HCT116 (cell line): ENCODE measurements around the gene FARP1. TPM values are rescaled to one million over a fixed set of nuclear protein-coding genes. Genes with fewer than 3 reads are reported as not detected.

Experiments
- ATAC-seq: fragments of 200-7000 bp; cut with Tn5 transposase; 2 replicates; pipeline ENCODE4 v1.9.1; 2020; ENCODE audit warnings: mild to moderate bottlenecking, moderate library complexity
- BruUV-seq: library from RNA; stranded (reverse); fragments of 400-500 nt; replicated peaks from 2 replicates; lab custom pipeline; 2021; lab: Mats Ljungman, UMichigan
- CTCF ChIA-PET: fragments of 300-600 bp; sonication (Branson Sonifier 250); formaldehyde crosslinking; loops from one replicate; lab custom pipeline; 2021; ENCODE audit warnings: antibody characterized with exemption; lab: Charles Lee
- POLR2A ChIA-PET: fragments of 300-600, 350-600 bp; sonication (Branson Sonifier 250); formaldehyde crosslinking; loops from one replicate; lab custom pipeline; 2021; ENCODE audit warnings: antibody characterized with exemption; lab: Charles Lee
- RAD21 ChIA-PET, 2 experiments: fragments of 300-600 bp; sonication (Branson Sonifier 250); formaldehyde crosslinking; loops; one replicate each; lab custom pipeline; 2023; ENCODE audit warnings: low total read pairs in 2 of 2; ENCODE audit not compliant: uncharacterized antibody in 2 of 2, unreplicated experiment in 2 of 2, low non-redundant PET in 1 of 2; lab: Charles Lee
- DNase-seq: peaks from one replicate; pipeline ENCODE4 v3.0.0-alpha.2; 2010; ENCODE audit warnings: low read depth, low spot score
- H2AFZ ChIP-seq: fragments of 200-600 bp; shearing (Covaris generic), sonication (generic); 2 replicates; pipeline ENCODE4 v1.6.1; 2017; ENCODE audit warnings: low read depth, mixed run types, mixed read lengths, antibody characterized with exemption, low read length; ENCODE audit not compliant: poor library complexity, severe bottlenecking
- H3K27ac ChIP-seq: 2 replicates; pipeline ENCODE4 v1.5.1; 2012; ENCODE audit warnings: low read depth, low read length
- H3K27me3 ChIP-seq: fragments of 200-600 bp; sonication (generic); 2 replicates; pipeline ENCODE4 v1.6.1; 2016; ENCODE audit warnings: mixed run types, low read length, mixed read lengths; ENCODE audit not compliant: insufficient read depth
- H3K36me3 ChIP-seq, 2 experiments: fragments of 200-500 bp in 1 of 2; fragments of 200-600 bp in 1 of 2; sonication (Bioruptor generic) in 1 of 2; sonication (generic) in 1 of 2; 2 replicates each; pipeline versions ENCODE4 v1.5.1 to v1.6.1; 2014 to 2016; ENCODE audit warnings: low read length in 2 of 2, inconsistent platforms in 1 of 2, mixed read lengths in 1 of 2, mixed run types in 1 of 2; ENCODE audit not compliant: insufficient read depth in 2 of 2, control insufficient read depth in 1 of 2
- H3K4me1 ChIP-seq, 2 experiments: fragments of 200-600 bp in 1 of 2; sonication (generic) in 1 of 2; 2 replicates each; pipeline versions ENCODE4 v1.5.1 to v1.6.1; 2012 to 2017; ENCODE audit warnings: low read length in 2 of 2, inconsistent platforms in 1 of 2, mild to moderate bottlenecking in 1 of 2, mixed read lengths in 1 of 2, mixed run types in 1 of 2, moderate library complexity in 1 of 2; ENCODE audit not compliant: insufficient read depth in 2 of 2, control insufficient read depth in 1 of 2
- H3K4me2 ChIP-seq: fragments of 200-600 bp; sonication (generic); 2 replicates; pipeline ENCODE4 v1.6.1; 2017; ENCODE audit warnings: mixed run types, low read length, mixed read lengths
- H3K4me3 ChIP-seq, 2 experiments: fragments of 200-600 bp in 1 of 2; sonication (generic) in 1 of 2; replicated peaks in 1 of 2; 2 replicates each; pipeline ENCODE4 v1.5.1; 2011 to 2016; ENCODE audit warnings: low read length in 2 of 2, control low read depth in 1 of 2, low read depth in 1 of 2, mild to moderate bottlenecking in 1 of 2, mixed read lengths in 1 of 2, mixed run types in 1 of 2
- H3K79me2 ChIP-seq: fragments of 200-600 bp; sonication (generic); 2 replicates; pipeline ENCODE4 v1.6.1; 2017; ENCODE audit warnings: mild to moderate bottlenecking, mixed run types, low read length, moderate library complexity, mixed read lengths; ENCODE audit not compliant: insufficient read depth
- H3K9ac ChIP-seq: fragments of 200-600 bp; sonication (generic); 2 replicates; pipeline ENCODE4 v1.6.1; 2016; ENCODE audit warnings: low read length, mixed read lengths
- H3K9me2 ChIP-seq: fragments of 200-600 bp; sonication (generic), shearing (Covaris generic); 2 replicates; pipeline ENCODE4 v1.6.1; 2017; ENCODE audit warnings: mixed run types, mild to moderate bottlenecking, moderate library complexity; ENCODE audit not compliant: insufficient read depth
- H3K9me3 ChIP-seq, 2 experiments: fragments of 200-500 bp in 1 of 2; fragments of 200-600 bp in 1 of 2; sonication (Bioruptor generic) in 1 of 2; sonication (generic) in 1 of 2; 2 replicates each; pipeline ENCODE4 v1.6.1; 2014 to 2017; ENCODE audit warnings: low read length in 2 of 2, mixed read lengths in 2 of 2, inconsistent platforms in 1 of 2, low read depth in 1 of 2, mild to moderate bottlenecking in 1 of 2, mixed run types in 1 of 2, moderate library complexity in 1 of 2; ENCODE audit not compliant: control insufficient read depth in 1 of 2, insufficient read depth in 1 of 2
- H4K20me1 ChIP-seq: fragments of 200-600 bp; sonication (generic), shearing (Covaris generic); 2 replicates; pipeline ENCODE4 v1.6.1; 2017; ENCODE audit warnings: mixed run types, mild to moderate bottlenecking, moderate library complexity; ENCODE audit not compliant: insufficient read depth
- ATF3 ChIP-seq: IDR thresholded peaks from 2 replicates; pipeline ENCODE4 v1.6.1; 2012
- CBX3 ChIP-seq: IDR thresholded peaks from 2 replicates; pipeline ENCODE4 v1.6.1; 2012; ENCODE audit warnings: low read depth
- FOSL1 ChIP-seq: IDR thresholded peaks from 2 replicates; pipeline ENCODE4 v1.6.1; 2012; ENCODE audit warnings: low read depth
- RAD21 ChIP-seq: IDR thresholded peaks from 2 replicates; pipeline ENCODE4 v1.6.1; 2012; ENCODE audit warnings: low read depth, mild to moderate bottlenecking
- SP1 ChIP-seq: IDR thresholded peaks from 2 replicates; pipeline ENCODE4 v1.6.1; 2012; ENCODE audit warnings: low read depth
- SRF ChIP-seq: IDR thresholded peaks from 2 replicates; pipeline ENCODE4 v1.6.1; 2012; ENCODE audit warnings: low read depth
- intact Hi-C: fragments of 100-400 bp; cut with micrococcal nuclease; formaldehyde crosslinking; loops from 2 replicates; pipeline ENCODE4 v1.10.0; 2022
- total RNA-seq: library from RNA; stranded (reverse); gene quantifications from one replicate; pipeline ENCODE4 v1.2.1, GENCODE V29; 2021; ENCODE audit not compliant: unreplicated experiment
- TF ChIP-seq, protein P1 (sequence below), 3 experiments: fragments of 200-600 bp in 1 of 3; sonication (generic) in 1 of 3; IDR thresholded peaks in 2 of 3; conservative IDR thresholded peaks in 1 of 3; 2 replicates each; pipeline ENCODE4 v1.5.1; 2012 to 2017; ENCODE audit warnings: low read depth in 2 of 3, low read length in 2 of 3, antibody characterized with exemption in 1 of 3, borderline replicate concordance in 1 of 3, control low read depth in 1 of 3, mild to moderate bottlenecking in 1 of 3, mixed read lengths in 1 of 3, mixed run types in 1 of 3, moderate library complexity in 1 of 3; ENCODE audit not compliant: insufficient read depth in 1 of 3

The FARP1 gene
- total RNA-seq, 1 experiment from 2014 or later = 30.5 TPM

DNA sequence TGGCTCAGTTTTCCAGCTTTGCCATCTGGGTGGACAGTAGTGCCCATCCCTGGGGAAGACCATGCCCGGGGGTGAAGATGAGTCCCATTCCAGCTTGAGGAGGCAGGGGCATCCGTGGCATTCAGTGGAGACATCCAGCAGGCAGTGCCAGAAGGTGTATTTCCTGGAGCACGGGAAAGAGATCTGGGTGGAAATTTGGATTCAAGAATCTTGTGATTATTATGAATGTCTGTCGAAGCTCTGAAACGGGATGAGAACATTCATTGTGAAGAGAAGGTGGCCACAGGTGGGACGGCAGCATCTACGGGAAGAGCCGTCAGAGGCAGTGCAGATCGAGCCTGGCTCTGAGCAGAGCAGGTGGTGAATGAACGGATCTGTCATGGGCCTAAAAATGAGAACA, 201.5 kb downstream of the FARP1 start (continued):
- TF ChIP-seq SP1 (no peak), RAD21 (no peak), CBX3 (no peak)
- TF ChIP-seq, all 23 proteins: peak for 0

DNA sequence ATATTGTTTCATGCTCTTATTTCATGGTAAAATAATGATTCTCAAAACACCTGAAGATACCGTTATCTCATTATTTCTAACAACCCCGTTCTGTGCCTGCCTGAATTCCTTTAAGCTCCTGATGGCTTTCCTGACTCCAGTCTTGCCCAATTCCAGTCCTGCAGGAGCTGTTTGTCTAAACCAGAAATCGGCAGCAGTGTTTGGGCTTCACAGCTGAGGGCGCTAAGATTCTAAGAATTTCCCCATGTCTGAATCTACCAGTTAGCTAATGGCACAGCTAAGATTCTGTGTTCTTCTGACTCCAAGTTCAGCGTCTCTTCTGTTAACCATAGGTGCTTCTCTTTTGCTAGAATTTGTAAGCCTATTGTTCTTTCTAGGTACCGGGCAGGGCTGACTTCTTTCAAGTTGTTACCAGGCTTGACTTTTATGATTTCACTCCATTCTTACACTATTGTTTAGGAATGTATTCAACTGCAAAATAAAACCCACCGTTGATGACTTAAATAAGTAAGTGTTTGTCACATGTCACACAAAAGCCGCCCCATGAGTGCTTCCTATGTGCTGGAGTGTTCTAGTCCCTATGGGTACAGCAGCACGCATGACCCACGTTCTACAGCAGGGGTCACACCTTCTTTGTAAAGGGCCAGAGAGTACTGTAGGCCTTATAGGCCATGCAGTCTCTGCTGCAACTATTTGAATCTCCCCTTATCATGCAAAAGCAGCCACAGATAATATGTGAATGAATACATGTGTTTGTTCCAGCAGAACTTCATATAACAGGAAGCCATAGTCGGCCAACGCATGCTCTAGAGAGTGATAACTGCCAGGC, 202.4 kb downstream of the FARP1 start:
- ATAC-seq = peak; percentile 67; the same call in 1 of the 2 replicates
- no peak overlapping the region for H3K4me2 ChIP-seq
- BruUV-seq = TSS peak; percentile 21
- H4K20me1 ChIP-seq = no peaks in the 10 kb centered on the region
- TF ChIP-seq, protein P1, sequence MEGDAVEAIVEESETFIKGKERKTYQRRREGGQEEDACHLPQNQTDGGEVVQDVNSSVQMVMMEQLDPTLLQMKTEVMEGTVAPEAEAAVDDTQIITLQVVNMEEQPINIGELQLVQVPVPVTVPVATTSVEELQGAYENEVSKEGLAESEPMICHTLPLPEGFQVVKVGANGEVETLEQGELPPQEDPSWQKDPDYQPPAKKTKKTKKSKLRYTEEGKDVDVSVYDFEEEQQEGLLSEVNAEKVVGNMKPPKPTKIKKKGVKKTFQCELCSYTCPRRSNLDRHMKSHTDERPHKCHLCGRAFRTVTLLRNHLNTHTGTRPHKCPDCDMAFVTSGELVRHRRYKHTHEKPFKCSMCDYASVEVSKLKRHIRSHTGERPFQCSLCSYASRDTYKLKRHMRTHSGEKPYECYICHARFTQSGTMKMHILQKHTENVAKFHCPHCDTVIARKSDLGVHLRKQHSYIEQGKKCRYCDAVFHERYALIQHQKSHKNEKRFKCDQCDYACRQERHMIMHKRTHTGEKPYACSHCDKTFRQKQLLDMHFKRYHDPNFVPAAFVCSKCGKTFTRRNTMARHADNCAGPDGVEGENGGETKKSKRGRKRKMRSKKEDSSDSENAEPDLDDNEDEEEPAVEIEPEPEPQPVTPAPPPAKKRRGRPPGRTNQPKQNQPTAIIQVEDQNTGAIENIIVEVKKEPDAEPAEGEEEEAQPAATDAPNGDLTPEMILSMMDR (IDR thresholded peaks at IDR 0.05 in 2 of 3, conservative IDR thresholded peaks at IDR 0.05 in 1 of 3; ENCODE audit: borderline replicate concordance in 1 of 3, insufficient read depth in 1 of 3, low read depth in 2 of 3, low read length in 2 of 3) = 0 out of 6 replicates have a peak, but pooled peaks of 1 of the 3 experiments have one; percentile 8
- TF ChIP-seq ATF3 (no peak), FOSL1 (no peak), SRF (no peak)
- no peaks in the 10 kb centered on the region for H3K9me3 ChIP-seq
- ChIA-PET RAD21 (no interaction called here), POLR2A (no interaction called here), CTCF (no interaction called here)
- no peaks in the 10 kb centered on the region for H3K4me1 ChIP-seq
- DNase-seq = no peak
- no peaks in the 10 kb centered on the region for H3K27me3 ChIP-seq
- H3K9ac ChIP-seq = no peak overlapping the region
- H3K79me2 ChIP-seq = no peaks in the 10 kb centered on the region
- H3K36me3 ChIP-seq = no peaks in the 10 kb centered on the region
- no peak overlapping the region for H3K27ac ChIP-seq
- H3K4me3 ChIP-seq = no peak overlapping the region
- H2AFZ ChIP-seq = no peak overlapping the region
- intact Hi-C loops = no loop called here
- no peaks in the 10 kb centered on the region for H3K9me2 ChIP-seq
